SH-SY5Y (cell line): ENCODE data around the gene STRA6.

ENCODE experiments used
- GATA2 ChIP-seq: IDR thresholded peaks from 2 replicates; pipeline ENCODE4 v1.6.1; 2011; ENCODE audit warnings: mild to moderate bottlenecking, low read depth, low read length
- GATA3 ChIP-seq: IDR thresholded peaks from 2 replicates; pipeline ENCODE4 v1.6.1; 2011; ENCODE audit warnings: low read depth, mild to moderate bottlenecking, low read length, moderate library complexity

DNA sequence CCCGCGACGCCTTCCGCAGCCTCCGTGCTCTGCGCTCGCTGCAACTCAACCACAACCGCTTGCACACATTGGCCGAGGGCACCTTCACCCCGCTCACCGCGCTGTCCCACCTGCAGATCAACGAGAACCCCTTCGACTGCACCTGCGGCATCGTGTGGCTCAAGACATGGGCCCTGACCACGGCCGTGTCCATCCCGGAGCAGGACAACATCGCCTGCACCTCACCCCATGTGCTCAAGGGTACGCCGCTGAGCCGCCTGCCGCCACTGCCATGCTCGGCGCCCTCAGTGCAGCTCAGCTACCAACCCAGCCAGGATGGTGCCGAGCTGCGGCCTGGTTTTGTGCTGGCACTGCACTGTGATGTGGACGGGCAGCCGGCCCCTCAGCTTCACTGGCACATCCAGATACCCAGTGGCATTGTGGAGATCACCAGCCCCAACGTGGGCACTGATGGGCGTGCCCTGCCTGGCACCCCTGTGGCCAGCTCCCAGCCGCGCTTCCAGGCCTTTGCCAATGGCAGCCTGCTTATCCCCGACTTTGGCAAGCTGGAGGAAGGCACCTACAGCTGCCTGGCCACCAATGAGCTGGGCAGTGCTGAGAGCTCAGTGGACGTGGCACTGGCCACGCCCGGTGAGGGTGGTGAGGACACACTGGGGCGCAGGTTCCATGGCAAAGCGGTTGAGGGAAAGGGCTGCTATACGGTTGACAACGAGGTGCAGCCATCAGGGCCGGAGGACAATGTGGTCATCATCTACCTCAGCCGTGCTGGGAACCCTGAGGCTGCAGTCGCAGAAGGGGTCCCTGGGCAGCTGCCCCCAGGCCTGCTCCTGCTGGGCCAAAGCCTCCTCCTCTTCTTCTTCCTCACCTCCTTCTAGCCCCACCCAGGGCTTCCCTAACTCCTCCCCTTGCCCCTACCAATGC, 27.1 kb downstream of the STRA6 start:
- TF ChIP-seq GATA3, result no peak
- TF ChIP-seq GATA2, result no peak
